ENCODE results near the gene GPHB5.

GPHB5 gene

DNA sequence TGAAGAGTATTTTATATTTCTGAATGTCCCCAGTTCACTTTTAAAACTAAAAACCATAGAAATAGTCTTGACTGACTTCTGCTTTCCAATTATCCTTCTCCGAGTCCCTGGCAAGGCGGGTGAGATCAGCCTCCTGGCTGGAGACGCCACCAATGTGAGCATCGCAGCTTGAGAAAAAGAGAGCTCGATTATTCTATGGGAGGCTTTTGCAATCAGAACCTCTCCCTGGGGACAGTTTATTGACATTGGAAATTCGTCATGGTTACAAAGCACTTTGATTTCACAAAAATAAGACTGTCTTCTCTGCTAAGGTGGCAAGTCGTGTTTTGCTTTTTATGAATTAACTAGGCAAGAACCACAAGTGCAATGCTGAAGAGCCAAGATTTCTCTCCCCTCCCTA lies 23.6 kb upstream of the GPHB5 start:
- H4K91ac ChIP-seq (ENCODE audit: low read depth, low read length): no peak overlapping the region
- H2BK120ac ChIP-seq (ENCODE audit: insufficient read depth, low read length, poor library complexity): no peak overlapping the region
- H3K9ac ChIP-seq (ENCODE audit: low read length): no peak overlapping the region
- H2BK5ac ChIP-seq (ENCODE audit: low read depth, low read length, poor library complexity): no peak overlapping the region
- no peaks in the 10 kb centered on the region for H3K79me2 ChIP-seq (ENCODE audit: control insufficient read depth, insufficient read depth, low read length, poor library complexity)
- no peak overlapping the region for H3K18ac ChIP-seq (ENCODE audit: low read length)
- no peaks in the 10 kb centered on the region for H3K79me1 ChIP-seq (ENCODE audit: low read length)
- no peak overlapping the region for H3K14ac ChIP-seq (ENCODE audit: low read length)
- H2AK5ac ChIP-seq (ENCODE audit: low read length): no peak overlapping the region
- no peak overlapping the region for H4K12ac ChIP-seq (ENCODE audit: low read depth, low read length)
- no peak overlapping the region for H4K8ac ChIP-seq (ENCODE audit: low read depth, low read length)
- no peaks in the 10 kb centered on the region for H3K4me1 ChIP-seq (ENCODE audit: control insufficient read depth in 1 of 2, insufficient read depth in 2 of 2, low read length in 2 of 2)
- peaks cover 2% of the 10 kb centered on the region for H3K9me3 ChIP-seq (ENCODE audit: insufficient read depth, low read depth, low read length)
- WGBS (ENCODE audit: extremely low coverage, insufficient coverage, insufficient read length): no CpG with 5 or more reads among the region's 7 CpGs
- no peak overlapping the region for H3K4me3 ChIP-seq (ENCODE audit: low read depth, low read length)
- no peak overlapping the region for H3K23ac ChIP-seq (ENCODE audit: low read length)
- H3K27ac ChIP-seq (ENCODE audit: low read depth, low read length): no peak overlapping the region
- no peak overlapping the region for H3K4me2 ChIP-seq (ENCODE audit: low read length)
- H3K36me3 ChIP-seq (ENCODE audit: control insufficient read depth in 1 of 2, insufficient read depth in 2 of 2, low read length in 2 of 2): no peaks in the 10 kb centered on the region
- no peak overlapping the region for H3K4ac ChIP-seq (ENCODE audit: low read depth, low read length)
- H3K27me3 ChIP-seq (ENCODE audit: insufficient read depth, low read length): no peaks in the 10 kb centered on the region
- DNase-seq: no peak
- H2BK12ac ChIP-seq (ENCODE audit: low read length): no peak overlapping the region
- H2AFZ ChIP-seq (ENCODE audit: insufficient read depth, low read length, poor library complexity): no peak overlapping the region

DNA sequence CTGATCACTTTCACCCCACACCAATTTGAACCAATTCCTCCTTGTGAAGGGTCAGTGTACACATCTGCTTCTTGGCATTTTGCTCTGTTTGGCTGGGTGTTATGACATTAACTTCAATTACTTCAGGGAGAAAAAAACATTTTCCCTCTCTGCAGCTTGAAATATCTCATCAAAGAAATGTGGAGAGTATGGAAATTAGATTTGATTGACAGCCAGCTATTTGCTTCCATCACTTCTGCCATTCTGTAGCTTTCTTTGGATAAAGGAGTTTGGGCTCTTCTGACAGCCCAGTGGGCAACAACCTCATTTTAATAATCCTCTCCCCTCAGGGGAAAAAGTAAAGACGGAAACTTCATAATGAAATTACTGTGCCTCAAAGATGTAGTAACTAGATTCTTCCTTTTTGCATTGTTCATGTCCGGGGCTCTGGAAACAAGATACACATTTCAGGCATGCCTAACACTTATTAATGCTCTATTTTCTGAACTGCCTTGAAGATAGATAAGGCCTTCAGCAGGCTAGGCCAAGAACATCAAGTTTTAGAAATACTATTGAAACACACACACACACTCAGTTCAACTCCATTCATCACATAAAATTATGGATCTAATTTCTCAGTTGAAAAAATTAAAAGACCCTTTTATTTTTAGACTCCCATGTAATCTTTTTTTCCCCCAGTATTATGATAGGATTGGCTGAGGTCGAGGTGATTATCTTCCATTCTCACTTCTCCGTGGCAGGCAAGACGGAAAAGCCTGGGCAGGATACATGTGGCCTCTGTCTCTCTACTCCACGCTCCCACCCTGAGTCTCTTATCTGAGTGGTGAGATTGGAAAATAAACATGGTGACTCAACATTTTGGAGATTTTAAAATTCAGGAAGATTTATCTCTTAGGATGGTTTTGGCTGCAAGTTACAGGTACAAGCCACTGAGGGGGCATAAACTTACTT lies 10.3 kb upstream of the GPHB5 start:
- Histone ChIP-seq H3K14ac (ENCODE audit: low read length) (no peak overlapping the region), H3K4me3 (ENCODE audit: low read depth, low read length) (no peak overlapping the region), H3K23ac (ENCODE audit: low read length) (no peak overlapping the region), H3K79me2 (ENCODE audit: control insufficient read depth, insufficient read depth, low read length, poor library complexity) (no peaks in the 10 kb centered on the region), H3K4ac (ENCODE audit: low read depth, low read length) (no peak overlapping the region), H3K36me3 (ENCODE audit: control insufficient read depth in 1 of 2, insufficient read depth in 2 of 2, low read length in 2 of 2) (no peaks in the 10 kb centered on the region), H3K4me1 (ENCODE audit: control insufficient read depth in 1 of 2, insufficient read depth in 2 of 2, low read length in 2 of 2) (no peaks in the 10 kb centered on the region), H4K91ac (ENCODE audit: low read depth, low read length) (no peak overlapping the region), H2BK12ac (ENCODE audit: low read length) (no peak overlapping the region), H3K27me3 (ENCODE audit: insufficient read depth, low read length) (no peaks in the 10 kb centered on the region), H3K18ac (ENCODE audit: low read length) (no peak overlapping the region), H2AFZ (ENCODE audit: insufficient read depth, low read length, poor library complexity) (no peak overlapping the region), H3K9me3 (ENCODE audit: insufficient read depth, low read depth, low read length) (no peaks in the 10 kb centered on the region), H3K27ac (ENCODE audit: low read depth, low read length) (no peak overlapping the region), H4K8ac (ENCODE audit: low read depth, low read length) (no peak overlapping the region), H4K12ac (ENCODE audit: low read depth, low read length) (no peak overlapping the region), H2BK5ac (ENCODE audit: low read depth, low read length, poor library complexity) (no peak overlapping the region), H3K4me2 (ENCODE audit: low read length) (no peak overlapping the region), H3K79me1 (ENCODE audit: low read length) (no peaks in the 10 kb centered on the region), H3K9ac (ENCODE audit: low read length) (no peak overlapping the region), H2BK120ac (ENCODE audit: insufficient read depth, low read length, poor library complexity) (no peak overlapping the region), H2AK5ac (ENCODE audit: low read length) (no peak overlapping the region)
- WGBS (ENCODE audit: extremely low coverage, insufficient coverage, insufficient read length): no CpG with 5 or more reads among the region's 6 CpGs
- no peak for DNase-seq

DNA sequence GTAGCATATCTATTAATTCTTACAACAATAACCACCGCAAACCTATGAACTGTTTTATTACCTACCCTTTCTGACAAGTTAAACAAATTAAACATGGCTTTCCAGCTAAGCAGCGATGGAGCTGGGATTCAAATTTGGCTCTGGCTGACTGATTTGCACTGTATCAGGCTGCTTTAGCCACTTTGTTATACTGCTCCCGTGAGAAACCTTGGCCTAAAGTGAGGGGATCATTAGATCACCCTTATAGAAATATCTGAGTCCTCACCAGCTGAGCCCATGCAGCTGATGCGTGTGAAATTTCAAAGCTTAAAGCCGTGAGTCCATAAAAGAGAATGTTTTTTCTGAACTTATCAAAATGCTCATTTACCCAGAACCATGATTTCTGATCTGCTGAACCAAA lies 8.1 kb upstream of the GPHB5 start:
- no CpG with 5 or more reads among the region's 5 CpGs for WGBS (ENCODE audit: extremely low coverage, insufficient coverage, insufficient read length)
- H2BK5ac ChIP-seq (ENCODE audit: low read depth, low read length, poor library complexity): no peak overlapping the region
- no peak overlapping the region for H3K18ac ChIP-seq (ENCODE audit: low read length)
- no peak overlapping the region for H3K14ac ChIP-seq (ENCODE audit: low read length)
- H3K27me3 ChIP-seq (ENCODE audit: insufficient read depth, low read length): no peaks in the 10 kb centered on the region
- no peak overlapping the region for H2BK120ac ChIP-seq (ENCODE audit: insufficient read depth, low read length, poor library complexity)
- no peak overlapping the region for H3K27ac ChIP-seq (ENCODE audit: low read depth, low read length)
- H3K4me3 ChIP-seq (ENCODE audit: low read depth, low read length): no peak overlapping the region
- H4K91ac ChIP-seq (ENCODE audit: low read depth, low read length): no peak overlapping the region
- H2AFZ ChIP-seq (ENCODE audit: insufficient read depth, low read length, poor library complexity): no peak overlapping the region
- H3K79me1 ChIP-seq (ENCODE audit: low read length): no peaks in the 10 kb centered on the region
- H3K4ac ChIP-seq (ENCODE audit: low read depth, low read length): no peak overlapping the region
- no peak overlapping the region for H3K23ac ChIP-seq (ENCODE audit: low read length)
- H3K9me3 ChIP-seq (ENCODE audit: insufficient read depth, low read depth, low read length): no peaks in the 10 kb centered on the region
- H2AK5ac ChIP-seq (ENCODE audit: low read length): no peak overlapping the region
- no peak overlapping the region for H3K4me2 ChIP-seq (ENCODE audit: low read length)
- H4K8ac ChIP-seq (ENCODE audit: low read depth, low read length): no peak overlapping the region
- no peak overlapping the region for H3K9ac ChIP-seq (ENCODE audit: low read length)
- H3K4me1 ChIP-seq (ENCODE audit: control insufficient read depth in 1 of 2, insufficient read depth in 2 of 2, low read length in 2 of 2): no peaks in the 10 kb centered on the region
- H4K12ac ChIP-seq (ENCODE audit: low read depth, low read length): no peak overlapping the region
- no peak overlapping the region for H2BK12ac ChIP-seq (ENCODE audit: low read length)
- DNase-seq: no peak
- H3K79me2 ChIP-seq (ENCODE audit: control insufficient read depth, insufficient read depth, low read length, poor library complexity): no peaks in the 10 kb centered on the region
- H3K36me3 ChIP-seq (ENCODE audit: control insufficient read depth in 1 of 2, insufficient read depth in 2 of 2, low read length in 2 of 2): no peaks in the 10 kb centered on the region

DNA sequence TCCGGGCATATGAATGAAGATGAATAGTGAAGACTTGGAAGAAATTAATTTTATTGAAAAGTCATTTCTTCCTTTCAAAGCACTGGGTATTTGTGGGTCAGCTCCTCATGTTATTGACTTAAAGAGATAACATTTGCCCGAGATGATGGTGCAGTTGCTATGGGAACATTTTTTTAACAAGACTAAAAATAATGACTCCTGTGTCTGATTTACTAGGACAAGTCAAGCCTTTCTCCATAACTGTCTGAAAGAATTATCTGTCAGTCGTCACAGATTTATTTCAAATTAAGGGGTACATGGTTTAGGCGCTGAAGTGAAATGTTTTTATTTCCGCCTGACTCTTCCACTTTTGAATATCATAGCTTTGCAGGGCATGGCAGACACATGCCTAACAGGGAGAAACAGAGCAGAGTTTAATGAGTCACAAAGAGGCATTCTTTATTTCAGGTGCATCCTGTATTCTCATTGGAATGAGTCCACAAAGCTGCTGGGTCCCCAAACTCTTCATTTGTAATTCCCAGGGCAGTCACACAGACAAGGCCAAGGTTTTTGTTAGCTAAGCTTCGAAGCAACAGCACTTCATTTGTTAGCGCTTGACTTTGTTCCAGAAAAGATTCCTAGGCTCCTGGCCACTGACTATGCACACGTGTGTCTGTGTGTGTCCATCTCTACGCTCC lies 4.3 kb upstream of the GPHB5 start:
- no peak for DNase-seq
- no peaks in the 10 kb centered on the region for H3K27me3 ChIP-seq (ENCODE audit: insufficient read depth, low read length)
- no peak overlapping the region for H3K23ac ChIP-seq (ENCODE audit: low read length)
- H3K9me3 ChIP-seq (ENCODE audit: insufficient read depth, low read depth, low read length): no peaks in the 10 kb centered on the region
- H3K4me1 ChIP-seq (ENCODE audit: control insufficient read depth in 1 of 2, insufficient read depth in 2 of 2, low read length in 2 of 2): no peaks in the 10 kb centered on the region
- H4K8ac ChIP-seq (ENCODE audit: low read depth, low read length): no peak overlapping the region
- H4K91ac ChIP-seq (ENCODE audit: low read depth, low read length): no peak overlapping the region
- no peak overlapping the region for H3K4ac ChIP-seq (ENCODE audit: low read depth, low read length)
- H2BK12ac ChIP-seq (ENCODE audit: low read length): no peak overlapping the region
- H3K79me2 ChIP-seq (ENCODE audit: control insufficient read depth, insufficient read depth, low read length, poor library complexity): no peaks in the 10 kb centered on the region
- H2BK5ac ChIP-seq (ENCODE audit: low read depth, low read length, poor library complexity): no peak overlapping the region
- H2BK120ac ChIP-seq (ENCODE audit: insufficient read depth, low read length, poor library complexity): no peak overlapping the region
- H3K79me1 ChIP-seq (ENCODE audit: low read length): no peaks in the 10 kb centered on the region
- no peak overlapping the region for H2AK5ac ChIP-seq (ENCODE audit: low read length)
- no peaks in the 10 kb centered on the region for H3K36me3 ChIP-seq (ENCODE audit: control insufficient read depth in 1 of 2, insufficient read depth in 2 of 2, low read length in 2 of 2)
- H3K4me3 ChIP-seq (ENCODE audit: low read depth, low read length): no peak overlapping the region
- no peak overlapping the region for H3K18ac ChIP-seq (ENCODE audit: low read length)
- no peak overlapping the region for H3K9ac ChIP-seq (ENCODE audit: low read length)
- H3K27ac ChIP-seq (ENCODE audit: low read depth, low read length): no peak overlapping the region
- no peak overlapping the region for H3K14ac ChIP-seq (ENCODE audit: low read length)
- WGBS (ENCODE audit: extremely low coverage, insufficient coverage, insufficient read length): no CpG with 5 or more reads among the region's 9 CpGs
- no peak overlapping the region for H3K4me2 ChIP-seq (ENCODE audit: low read length)
- no peak overlapping the region for H4K12ac ChIP-seq (ENCODE audit: low read depth, low read length)
- no peak overlapping the region for H2AFZ ChIP-seq (ENCODE audit: insufficient read depth, low read length, poor library complexity)

Measured in trophoblast cell (in vitro differentiated cells and primary cell).